PC-3 (cell line): ENCODE data around the gene ETHE1. TPM values are rescaled to one million over a fixed set of nuclear protein-coding genes. Genes with fewer than 3 reads are reported as not detected.

Experiments
- ATAC-seq: fragments of 200-7000 bp; cut with Tn5 transposase; 2 replicates; pipeline ENCODE4 v1.9.1; 2020; ENCODE audit warnings: mild to moderate bottlenecking, moderate library complexity
- BruUV-seq: library from RNA; stranded (reverse); fragments of 400-500 nt; replicated peaks from 2 replicates; lab custom pipeline; 2021; lab: Mats Ljungman, UMichigan
- CTCF ChIA-PET: fragments of 300-600 bp; sonication (Branson Sonifier 250); formaldehyde crosslinking; loops from one replicate; lab custom pipeline; 2022; ENCODE audit warnings: antibody characterized with exemption; lab: Charles Lee
- POLR2A ChIA-PET: fragments of 300-600 bp; sonication (Branson Sonifier 250); formaldehyde crosslinking; loops from one replicate; lab custom pipeline; 2022; ENCODE audit warnings: antibody characterized with exemption; ENCODE audit not compliant: unreplicated experiment; lab: Charles Lee
- DNase-seq: peaks from one replicate; pipeline ENCODE4 v3.0.0-alpha.2; 2015
- H2AFZ ChIP-seq: fragments of 300-600 bp; sonication (generic); 2 replicates; pipeline ENCODE4 v1.6.0; 2016; ENCODE audit warnings: antibody characterized with exemption, low read length
- H3F3A ChIP-seq: fragments of 300-600 bp; sonication (generic); one replicate; pipeline ENCODE4 v1.6.0; 2017; ENCODE audit warnings: antibody characterized with exemption, low read length, control low read depth, mild to moderate bottlenecking; ENCODE audit not compliant: unreplicated experiment
- H3K27ac ChIP-seq: fragments of 300-600 bp; sonication (generic); 2 replicates; pipeline ENCODE4 v1.5.1; 2016; ENCODE audit warnings: mild to moderate bottlenecking, low read length
- H3K27me3 ChIP-seq: fragments of 300-600 bp; sonication (generic); 2 replicates; pipeline ENCODE4 v1.6.1; 2016; ENCODE audit warnings: low read length, mixed read lengths
- H3K36me3 ChIP-seq: fragments of 300-600 bp; sonication (generic); 2 replicates; pipeline ENCODE4 v1.6.1; 2016; ENCODE audit warnings: low read depth, mixed run types, low read length, mixed read lengths
- H3K4me1 ChIP-seq: fragments of 300-600 bp; sonication (generic); 2 replicates; pipeline ENCODE4 v1.5.1; 2016; ENCODE audit warnings: low read length; ENCODE audit not compliant: insufficient read depth
- H3K4me2 ChIP-seq: fragments of 300-600 bp; sonication (generic); 2 replicates; pipeline ENCODE4 v1.6.0; 2016; ENCODE audit warnings: low read length
- H3K4me3 ChIP-seq: fragments of 300-600 bp; sonication (generic); 2 replicates; pipeline ENCODE4 v1.5.1; 2016; ENCODE audit warnings: mild to moderate bottlenecking, low read length, mixed read lengths
- H3K79me2 ChIP-seq: fragments of 300-600 bp; sonication (generic); 2 replicates; pipeline ENCODE4 v1.6.1; 2017; ENCODE audit warnings: low read length, mixed read lengths
- H3K9ac ChIP-seq: fragments of 300-600 bp; sonication (generic); 2 replicates; pipeline ENCODE4 v1.6.0; 2016; ENCODE audit warnings: mild to moderate bottlenecking, low read length
- H3K9me2 ChIP-seq: fragments of 300-600 bp; sonication (generic); replicated peaks from 2 replicates; pipeline ENCODE4 v1.6.1; 2016; ENCODE audit warnings: mixed run types, low read length, mixed read lengths
- H3K9me3 ChIP-seq: fragments of 300-600 bp; sonication (generic); 2 replicates; pipeline ENCODE4 v1.6.1; 2016; ENCODE audit warnings: low read length, mixed read lengths
- H4K20me1 ChIP-seq: fragments of 300-600 bp; sonication (generic); 2 replicates; pipeline ENCODE4 v1.6.1; 2016; ENCODE audit warnings: low read length, mixed read lengths
- CTCF ChIP-seq: fragments of 300-600 bp; sonication (generic); conservative IDR thresholded peaks from 2 replicates; pipeline ENCODE4 v1.5.1; 2017; ENCODE audit warnings: antibody characterized with exemption, low read depth, mild to moderate bottlenecking, low read length
- EZH2 ChIP-seq: fragments of 300-600 bp; sonication (generic); IDR thresholded peaks from one replicate; pipeline ENCODE4 v1.6.1; 2017; ENCODE audit warnings: antibody characterized with exemption, mild to moderate bottlenecking, low read length; ENCODE audit not compliant: unreplicated experiment
- EZH2phosphoT487 ChIP-seq: fragments of 300-600 bp; sonication (generic); IDR thresholded peaks from 2 replicates; pipeline ENCODE4 v1.6.1; 2018; ENCODE audit warnings: mild to moderate bottlenecking, antibody characterized with exemption, low read length, borderline replicate concordance
- intact Hi-C: fragments of 100-400 bp; cut with micrococcal nuclease; formaldehyde crosslinking; loops from 2 replicates; pipeline ENCODE4 v1.9.0; 2023
- total RNA-seq: library from RNA; depleted of rRNA; stranded (reverse); fragments of >200 nt; gene quantifications from 2 replicates; pipeline ENCODE4 v1.2.3, GENCODE V29; 2014

Gene ETHE1
- total RNA-seq, 1 experiment from 2014 or later = 34.2 TPM

DNA sequence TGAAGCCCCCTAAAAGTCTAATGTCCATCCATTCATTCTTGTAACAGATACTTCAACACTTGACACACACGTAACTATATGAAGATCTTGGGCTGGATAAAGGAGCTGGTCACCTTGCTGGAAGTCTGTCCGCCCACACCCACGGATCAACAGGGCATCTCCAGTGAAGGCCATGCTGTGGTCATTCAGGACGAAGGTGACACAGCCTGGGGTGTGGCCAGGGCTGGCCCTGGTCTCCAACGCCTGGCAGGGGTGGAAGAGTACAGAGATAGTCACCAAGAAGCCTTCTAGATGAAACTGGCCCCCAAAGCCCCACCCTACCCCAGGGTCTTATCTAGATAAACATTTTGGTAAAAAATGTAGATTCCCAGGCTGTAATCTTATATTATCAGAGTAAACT is 15.7 kb downstream of the ETHE1 start:
- Histone ChIP-seq H3K27me3 (no peaks in the 10 kb centered on the region), H3K9me2 (no peaks in the 10 kb centered on the region), H3K4me2 (no peak overlapping the region), H3F3A (no peaks in the 10 kb centered on the region), H4K20me1 (no peaks in the 10 kb centered on the region), H3K9me3 (no peaks in the 10 kb centered on the region), H2AFZ (no peak overlapping the region), H3K9ac (no peak overlapping the region), H3K79me2 (no peaks in the 10 kb centered on the region), H3K4me1 (no peaks in the 10 kb centered on the region), H3K36me3 (no peaks in the 10 kb centered on the region), H3K4me3 (no peak overlapping the region), H3K27ac (no peak overlapping the region)
- ChIA-PET CTCF (no interaction called here), POLR2A (no interaction called here)
- DNase-seq (no peak), ATAC-seq (no peak)
- no TSS peak for BruUV-seq
- intact Hi-C loops = no loop called here
- no peak for TF ChIP-seq EZH2phosphoT487
- TF ChIP-seq CTCF = no peak

GRCh38 chr19:43510713-43511112 is 16.3 kb downstream of the ETHE1 start:
- TF ChIP-seq EZH2 (no peak), EZH2phosphoT487 (no peak), CTCF (no peak)
- Histone ChIP-seq H3K4me3 (no peak overlapping the region), H3F3A (no peaks in the 10 kb centered on the region), H3K27me3 (no peaks in the 10 kb centered on the region), H3K4me1 (no peaks in the 10 kb centered on the region), H3K36me3 (no peaks in the 10 kb centered on the region), H3K9me3 (no peaks in the 10 kb centered on the region), H2AFZ (no peak overlapping the region), H3K27ac (no peak overlapping the region), H3K9ac (no peak overlapping the region), H3K79me2 (no peaks in the 10 kb centered on the region), H3K9me2 (no peaks in the 10 kb centered on the region), H4K20me1 (no peaks in the 10 kb centered on the region), H3K4me2 (no peak overlapping the region)
- no TSS peak for BruUV-seq
- CTCF ChIA-PET = no interaction called here
- DNase-seq (no peak), ATAC-seq (no peak)
- intact Hi-C loops = no loop called here
- POLR2A ChIA-PET = no interaction called here

GRCh38 chr19:43507880-43508279 is 19.1 kb downstream of the ETHE1 start:
- H3F3A ChIP-seq = no peaks in the 10 kb centered on the region
- H3K4me3 ChIP-seq = no peak overlapping the region
- no peak for ATAC-seq
- no peak overlapping the region for H3K27ac ChIP-seq
- H3K4me2 ChIP-seq = no peak overlapping the region
- H3K9me3 ChIP-seq = no peaks in the 10 kb centered on the region
- H3K9me2 ChIP-seq = no peaks in the 10 kb centered on the region
- no peak for DNase-seq
- no peaks in the 10 kb centered on the region for H3K36me3 ChIP-seq
- BruUV-seq = no TSS peak
- POLR2A ChIA-PET = no interaction called here
- H3K27me3 ChIP-seq = no peaks in the 10 kb centered on the region
- CTCF ChIA-PET = no interaction called here
- H3K4me1 ChIP-seq = 0 out of 2 replicates have a peak, but pooled peaks cover 8% of the 10 kb centered on the region
- H3K9ac ChIP-seq = no peak overlapping the region
- no peaks in the 10 kb centered on the region for H4K20me1 ChIP-seq
- no peak overlapping the region for H2AFZ ChIP-seq
- TF ChIP-seq CTCF (no peak), EZH2 (no peak), EZH2phosphoT487 (no peak)
- no peaks in the 10 kb centered on the region for H3K79me2 ChIP-seq
- intact Hi-C loops = no loop called here
